ENCODE results near the gene PKIG.
"Not testable (repeated sequence)": the region's sequence is repeated elsewhere in the genome, so short reads cannot be mapped to it uniquely, and the experiment has no call there.

PKIG gene

GRCh38 chr20:44572551-44573500 is 9.6 kb upstream of the PKIG start:
- no peak for DNase-seq (ENCODE audit: low read depth)

- no peak for DNase-seq (ENCODE audit: low read depth)
Observed at GRCh38 chr20:44573501-44573869, 8.9 kb upstream of the PKIG start.

GRCh38 chr20:44574372-44574771 is 8.0 kb upstream of the PKIG start:
- DNase-seq (ENCODE audit: low read depth) = no peak

- no peak for DNase-seq (ENCODE audit: low read depth)
Observed at GRCh38 chr20:44576297-44576696, 6.1 kb upstream of the PKIG start.

- DNase-seq (ENCODE audit: low read depth) = no peak
Observed at GRCh38 chr20:44579313-44580081, 2.9 kb upstream of the PKIG start.

- no peak for DNase-seq (ENCODE audit: low read depth)
Observed at GRCh38 chr20:44580581-44581268, 1.7 kb upstream of the PKIG start.

- no peak for DNase-seq (ENCODE audit: low read depth)
Observed at GRCh38 chr20:44581515-44581914, 864 bp upstream of the PKIG start.

GRCh38 chr20:44583157-44583556 is 778 bp downstream of the PKIG start:
- no peak for DNase-seq (ENCODE audit: low read depth)

- no peak for DNase-seq (ENCODE audit: low read depth)
Observed at GRCh38 chr20:44584162-44584561, 1.8 kb downstream of the PKIG start.

- no peak for DNase-seq (ENCODE audit: low read depth)
Observed at GRCh38 chr20:44585057-44585963, 2.9 kb downstream of the PKIG start.

GRCh38 chr20:44586289-44586911 is 4.0 kb downstream of the PKIG start:
- DNase-seq (ENCODE audit: low read depth) = no peak

- DNase-seq (ENCODE audit: low read depth) = no peak
Observed at GRCh38 chr20:44587035-44587980, 4.9 kb downstream of the PKIG start.

- not testable (repeated sequence) for DNase-seq (ENCODE audit: low read depth)
Observed at GRCh38 chr20:44588321-44588720, 5.9 kb downstream of the PKIG start.

GRCh38 chr20:44589537-44589936 is 7.2 kb downstream of the PKIG start:
- DNase-seq (ENCODE audit: low read depth) = no peak

GRCh38 chr20:44590980-44591778 is 8.8 kb downstream of the PKIG start:
- DNase-seq (ENCODE audit: low read depth) = no peak

- DNase-seq (ENCODE audit: low read depth) = no peak
Observed at GRCh38 chr20:44592366-44592765, 10.0 kb downstream of the PKIG start.

GRCh38 chr20:44593751-44594150 is 11.4 kb downstream of the PKIG start:
- no peak for DNase-seq (ENCODE audit: low read depth)

GRCh38 chr20:44594730-44595129 is 12.4 kb downstream of the PKIG start:
- DNase-seq (ENCODE audit: low read depth) = no peak

- DNase-seq (ENCODE audit: low read depth) = no peak
Observed at GRCh38 chr20:44596010-44596409, 13.6 kb downstream of the PKIG start.

Data from activated gamma-delta T cell treated with anti-CD3 and anti-CD28 coated beads, Interleukin-2, amount 50 U/mL, for 16 hours (primary cell).